Activated T-cell treated with anti-CD3 and anti-CD28 coated beads for 1 hour (primary cell): Measurements from ENCODE around the gene KMT2B.

Experiments
- DNase-seq: peaks from one replicate; pipeline ENCODE4 v3.0.0-alpha.2; 2020; ENCODE audit warnings: low read depth

KMT2B gene

GRCh38 chr19:35780717-35781116, 62.9 kb downstream of the KMT2B start:
- no peak for DNase-seq

DNA sequence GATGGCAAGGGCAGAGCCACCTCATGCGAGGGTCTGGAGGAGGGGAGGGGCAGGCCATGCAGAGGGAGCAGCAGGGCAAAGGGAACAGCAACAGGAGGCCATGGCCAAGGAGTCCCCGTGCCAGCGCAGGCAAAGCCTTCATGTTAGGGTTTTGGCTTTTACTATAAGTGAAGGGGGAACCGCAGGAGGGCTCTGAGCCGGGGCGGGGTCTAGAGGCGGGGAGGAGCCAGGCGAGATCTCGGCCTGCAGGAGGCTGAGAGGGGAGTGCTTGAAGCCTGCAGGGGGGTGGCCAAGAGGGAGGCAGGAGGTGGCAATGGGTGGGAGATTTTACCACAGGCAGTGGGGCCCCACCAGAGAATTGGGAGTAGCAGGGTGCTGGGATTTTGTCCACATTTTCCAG, 63.8 kb downstream of the KMT2B start:
- no peak for DNase-seq

DNA sequence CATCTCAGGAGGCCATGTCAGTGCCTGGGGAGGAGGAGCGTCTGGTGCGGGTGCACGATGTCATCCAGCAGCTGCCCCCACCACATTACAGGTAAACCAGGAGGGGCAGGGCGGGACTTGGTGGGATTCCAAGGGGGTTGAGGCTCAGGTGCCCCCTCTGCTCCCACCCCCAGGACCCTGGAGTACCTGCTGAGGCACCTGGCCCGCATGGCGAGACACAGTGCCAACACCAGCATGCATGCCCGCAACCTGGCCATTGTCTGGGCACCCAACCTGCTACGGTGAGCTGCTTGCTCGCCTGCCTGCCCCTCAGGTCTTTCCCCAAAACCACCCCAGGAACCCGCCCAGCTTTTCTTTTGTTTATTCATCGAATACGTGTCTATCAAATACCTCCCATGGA, 64.8 kb downstream of the KMT2B start:
- no peak for DNase-seq

DNA sequence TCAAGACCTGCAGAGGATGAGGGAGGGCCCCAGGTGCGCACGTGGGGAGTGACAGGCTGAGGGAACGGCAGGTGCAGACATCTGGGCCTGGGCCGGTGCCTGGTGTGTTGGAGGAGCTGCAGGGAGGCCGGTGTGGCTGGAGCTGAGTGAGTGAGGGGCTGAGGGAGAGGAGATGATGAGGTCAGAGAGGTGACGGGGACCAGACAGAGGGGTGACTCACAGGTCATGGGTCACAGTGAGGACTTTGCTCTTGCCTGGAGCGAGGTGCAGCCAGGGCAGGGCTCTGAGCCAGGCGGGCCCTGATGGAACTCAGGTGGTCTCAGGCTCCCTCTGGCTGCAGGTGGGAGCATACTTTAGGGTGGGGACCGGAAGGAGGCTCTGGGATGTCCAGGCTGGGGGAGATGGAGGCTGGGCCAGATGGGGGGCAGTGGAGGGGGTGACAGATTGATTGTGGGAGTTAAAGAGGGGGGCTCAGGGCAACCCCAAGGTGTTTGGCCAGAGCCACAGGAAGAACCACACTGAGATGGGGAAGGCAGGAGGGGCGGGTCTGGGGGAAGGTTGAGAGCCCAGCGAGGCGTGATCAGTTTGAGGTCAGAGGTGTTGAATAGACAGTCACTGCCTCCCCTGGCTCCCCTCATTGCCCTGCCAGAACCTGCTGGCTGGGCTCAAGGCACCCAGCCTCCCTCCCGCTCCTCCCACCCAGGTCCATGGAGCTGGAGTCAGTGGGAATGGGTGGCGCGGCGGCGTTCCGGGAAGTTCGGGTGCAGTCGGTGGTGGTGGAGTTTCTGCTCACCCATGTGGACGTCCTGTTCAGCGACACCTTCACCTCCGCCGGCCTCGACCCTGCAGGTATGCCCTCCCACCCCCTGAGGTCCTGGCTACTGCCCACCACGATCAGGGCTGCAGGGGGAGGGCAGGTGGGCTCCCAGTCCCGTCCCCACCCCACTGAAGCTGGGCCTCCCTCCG, 65.9 kb downstream of the KMT2B start:
- DNase-seq = no peak

- no peak for DNase-seq
Measured at GRCh38 chr19:35784503-35785338, 66.9 kb downstream of the KMT2B start.

DNA sequence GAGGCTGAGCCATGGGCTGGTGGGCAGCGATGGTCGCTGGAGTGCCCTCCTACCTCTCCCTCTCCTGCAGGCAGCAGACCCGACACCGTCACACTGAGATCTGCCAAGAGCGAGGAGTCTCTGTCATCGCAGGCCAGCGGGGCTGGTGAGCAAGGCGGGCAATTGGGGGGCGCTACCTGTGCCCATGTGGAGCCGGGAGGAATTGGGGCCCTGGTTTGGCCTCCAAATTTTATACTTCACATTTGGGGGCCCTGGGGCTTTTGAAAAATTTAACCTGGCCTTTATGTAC, 67.5 kb downstream of the KMT2B start:
- DNase-seq = no peak

GRCh38 chr19:35786299-35787160, 68.7 kb downstream of the KMT2B start:
- no peak for DNase-seq

DNA sequence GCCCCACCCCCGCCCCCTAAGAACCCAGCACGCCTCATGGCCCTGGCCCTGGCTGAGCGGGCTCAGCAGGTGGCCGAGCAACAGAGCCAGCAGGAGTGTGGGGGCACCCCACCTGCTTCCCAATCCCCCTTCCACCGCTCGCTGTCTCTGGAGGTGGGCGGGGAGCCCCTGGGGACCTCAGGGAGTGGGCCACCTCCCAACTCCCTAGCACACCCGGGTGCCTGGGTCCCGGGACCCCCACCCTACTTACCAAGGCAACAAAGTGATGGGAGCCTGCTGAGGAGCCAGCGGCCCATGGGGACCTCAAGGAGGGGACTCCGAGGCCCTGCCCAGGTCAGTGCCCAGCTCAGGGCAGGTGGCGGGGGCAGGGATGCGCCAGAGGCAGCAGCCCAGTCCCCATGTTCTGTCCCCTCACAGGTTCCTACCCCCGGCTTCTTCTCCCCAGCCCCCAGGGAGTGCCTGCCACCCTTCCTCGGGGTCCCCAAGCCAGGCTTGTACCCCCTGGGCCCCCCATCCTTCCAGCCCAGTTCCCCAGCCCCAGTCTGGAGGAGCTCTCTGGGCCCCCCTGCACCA, 69.5 kb downstream of the KMT2B start:
- DNase-seq = no peak
